Stimulated activated CD4-positive, alpha-beta T cell treated with anti-CD3 and anti-CD28 coated beads, TNF-alpha, amount 100 ng/mL, for 48 hours (primary cell): ENCODE data around the gene CYBA.
A peak's percentile ranks its signal among the peaks of the same experiment; 100 is the strongest.

Source experiments
- DNase-seq, 3 donors: peaks; one replicate each; pipeline ENCODE4 v3.0.0-alpha.2; 2020; ENCODE audit warnings: low read depth in 3 of 3

CYBA gene

GRCh38 chr16:88650749-88651275 lies at the start of gene CYBA:
Gene CYBA (minus strand): TSS chr16:88651053. CDS start chr16:88651013, 40 bp downstream.
- DNase-seq: peak; percentile 65 to 80 (median 80)

GRCh38 chr16:88700322-88700635 lies 49.4 kb upstream of the CYBA start:
- no peak for DNase-seq

- no peak for DNase-seq
These were observed 48.3 kb upstream of the CYBA start for GRCh38 chr16:88699180-88699579.

- DNase-seq: no peak
These were observed 47.8 kb upstream of the CYBA start for GRCh38 chr16:88698646-88699045.

GRCh38 chr16:88697831-88698615 lies 47.2 kb upstream of the CYBA start:
- DNase-seq: no peak

- no peak for DNase-seq
These were observed 46.4 kb upstream of the CYBA start for GRCh38 chr16:88697116-88697830.

GRCh38 chr16:88696441-88696840 lies 45.6 kb upstream of the CYBA start:
- DNase-seq: no peak

- DNase-seq: no peak
These were observed 44.9 kb upstream of the CYBA start for GRCh38 chr16:88695753-88696152.

GRCh38 chr16:88695218-88695617 lies 44.4 kb upstream of the CYBA start:
- DNase-seq: no peak

- no peak for DNase-seq
These were observed 43.6 kb upstream of the CYBA start for GRCh38 chr16:88694221-88695087.

- DNase-seq: no peak
These were observed 42.7 kb upstream of the CYBA start for GRCh38 chr16:88693420-88694177.

GRCh38 chr16:88692861-88693260 lies 42.0 kb upstream of the CYBA start:
- DNase-seq: no peak

GRCh38 chr16:88691924-88692560 lies 41.2 kb upstream of the CYBA start:
- DNase-seq: no peak

- no peak for DNase-seq
These were observed 40.4 kb upstream of the CYBA start for GRCh38 chr16:88691129-88691813.

GRCh38 chr16:88690341-88691128 lies 39.7 kb upstream of the CYBA start:
- DNase-seq: no peak

GRCh38 chr16:88688013-88688778 lies 37.3 kb upstream of the CYBA start:
- no peak for DNase-seq

- DNase-seq: no peak
These were observed 36.8 kb upstream of the CYBA start for GRCh38 chr16:88687676-88688012.

GRCh38 chr16:88687254-88687576 lies 36.4 kb upstream of the CYBA start:
- no peak for DNase-seq
